GM13976 (cell line): Measurements from ENCODE around the gene MGST3.
"Not testable (repeated sequence)": the region's sequence is repeated elsewhere in the genome, so short reads cannot be mapped to it uniquely, and the experiment has no call there.

Experiments used
- DNase-seq: peaks from one replicate; pipeline ENCODE4 v3.0.0; 2012; ENCODE audit warnings: low spot score
- in situ Hi-C: fragments of 300-500 bp; cut with MboI; formaldehyde crosslinking; loops from one replicate; pipeline ENCODE4 v1.12.0; 2022; ENCODE audit warnings: low sequenced_read_pairs, mixed read lengths, inconsistent platforms; ENCODE audit not compliant: unreplicated experiment
- TF ChIP-seq, protein P1 (sequence below): IDR thresholded peaks from 2 replicates; pipeline ENCODE4 v1.5.1; 2012; ENCODE audit warnings: borderline replicate concordance, mild to moderate bottlenecking; ENCODE audit not compliant: insufficient read depth; ENCODE audit errors: extremely low read depth, missing control alignments, control extremely low read depth

MGST3 gene

DNA sequence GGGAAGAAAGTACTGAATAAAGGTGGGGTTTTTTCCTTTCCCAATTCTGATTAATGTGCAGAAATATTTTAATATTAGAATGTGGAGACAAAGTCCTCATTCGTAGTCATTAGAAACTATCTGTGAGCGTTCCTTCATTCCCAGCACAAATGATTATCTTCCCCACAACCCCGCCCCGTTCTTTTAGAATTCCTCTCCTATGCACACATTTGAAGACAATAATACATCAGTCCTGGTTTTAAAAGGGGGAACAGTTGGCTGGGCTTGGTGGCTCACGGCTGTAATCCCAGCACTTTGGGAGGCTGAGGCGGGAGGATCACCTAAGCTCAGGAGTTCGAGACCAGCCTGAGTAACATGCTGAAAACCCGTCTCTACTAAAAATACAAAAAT is 66.5 kb downstream of the MGST3 start:
- in situ Hi-C loops, result no loop called here
- TF ChIP-seq, protein P1, sequence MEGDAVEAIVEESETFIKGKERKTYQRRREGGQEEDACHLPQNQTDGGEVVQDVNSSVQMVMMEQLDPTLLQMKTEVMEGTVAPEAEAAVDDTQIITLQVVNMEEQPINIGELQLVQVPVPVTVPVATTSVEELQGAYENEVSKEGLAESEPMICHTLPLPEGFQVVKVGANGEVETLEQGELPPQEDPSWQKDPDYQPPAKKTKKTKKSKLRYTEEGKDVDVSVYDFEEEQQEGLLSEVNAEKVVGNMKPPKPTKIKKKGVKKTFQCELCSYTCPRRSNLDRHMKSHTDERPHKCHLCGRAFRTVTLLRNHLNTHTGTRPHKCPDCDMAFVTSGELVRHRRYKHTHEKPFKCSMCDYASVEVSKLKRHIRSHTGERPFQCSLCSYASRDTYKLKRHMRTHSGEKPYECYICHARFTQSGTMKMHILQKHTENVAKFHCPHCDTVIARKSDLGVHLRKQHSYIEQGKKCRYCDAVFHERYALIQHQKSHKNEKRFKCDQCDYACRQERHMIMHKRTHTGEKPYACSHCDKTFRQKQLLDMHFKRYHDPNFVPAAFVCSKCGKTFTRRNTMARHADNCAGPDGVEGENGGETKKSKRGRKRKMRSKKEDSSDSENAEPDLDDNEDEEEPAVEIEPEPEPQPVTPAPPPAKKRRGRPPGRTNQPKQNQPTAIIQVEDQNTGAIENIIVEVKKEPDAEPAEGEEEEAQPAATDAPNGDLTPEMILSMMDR, result no peak
- no peak for DNase-seq

DNA sequence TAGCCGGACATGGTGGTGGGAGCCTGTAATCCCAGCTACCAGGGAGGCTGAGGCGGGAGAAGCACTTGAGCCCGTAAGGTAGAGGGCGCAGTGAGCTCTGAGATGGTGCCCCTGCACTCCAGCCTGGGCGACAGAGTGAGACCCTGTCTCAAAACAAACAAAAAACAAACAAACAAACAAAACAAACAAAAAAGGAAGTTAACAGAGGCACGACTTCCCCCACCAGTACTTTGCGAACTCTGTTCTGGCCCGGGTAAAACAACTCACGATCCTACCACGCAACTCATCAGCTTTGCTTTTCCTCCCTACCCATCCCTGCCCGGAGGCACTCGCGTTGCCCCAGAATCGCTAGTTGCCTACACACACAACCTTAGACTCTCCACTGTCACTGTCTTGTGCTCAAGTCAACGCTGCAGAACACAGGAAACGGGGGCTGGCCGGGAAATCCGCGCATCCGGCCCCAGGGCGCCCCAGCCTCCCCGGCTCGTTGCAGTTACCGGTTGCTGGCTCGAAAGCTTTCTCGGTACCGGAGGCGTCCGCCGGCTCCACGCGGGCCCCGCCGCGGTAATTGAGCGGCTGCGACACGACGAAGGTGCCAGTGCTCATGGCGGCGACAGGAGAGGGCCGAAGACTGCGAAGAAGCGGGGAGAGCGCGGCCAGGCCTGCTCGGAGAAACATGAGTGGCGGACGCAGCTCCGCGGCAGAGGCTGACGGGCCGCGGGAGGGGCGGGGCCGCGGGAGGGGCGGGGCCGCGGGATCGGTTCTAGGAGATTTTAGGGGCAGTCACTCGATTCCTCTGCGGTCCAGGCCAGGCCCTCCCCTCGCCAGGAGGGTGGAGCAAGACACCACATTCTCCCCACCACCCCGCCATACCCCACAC is 67.1 kb downstream of the MGST3 start, which contains the start of gene ALDH9A1:
Gene ALDH9A1, minus strand, starts transcription at position 682 of the 880 bp plus-strand sequence. Its CDS starts 4 bp downstream, at position 678.
- TF ChIP-seq, protein P1, result peak; percentile 47
- in situ Hi-C loops, result no loop called here
- DNase-seq, result peak; percentile 92

DNA sequence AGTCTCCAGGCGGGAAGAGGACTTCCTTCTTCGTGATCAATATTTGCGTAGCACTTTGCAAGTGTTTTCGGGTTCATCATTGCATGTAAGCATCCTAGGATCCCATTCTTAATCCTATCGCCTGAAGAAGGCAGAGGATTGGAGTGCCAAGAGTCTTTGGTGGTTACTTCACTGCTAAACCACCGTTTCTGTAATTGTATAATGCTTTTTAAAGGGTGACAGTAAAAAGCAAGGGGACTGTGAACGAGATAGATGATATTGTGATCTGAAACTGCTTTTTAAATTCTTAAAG is 67.7 kb downstream of the MGST3 start:
- in situ Hi-C loops, result no loop called here
- TF ChIP-seq, protein P1, result no peak
- no peak for DNase-seq

DNA sequence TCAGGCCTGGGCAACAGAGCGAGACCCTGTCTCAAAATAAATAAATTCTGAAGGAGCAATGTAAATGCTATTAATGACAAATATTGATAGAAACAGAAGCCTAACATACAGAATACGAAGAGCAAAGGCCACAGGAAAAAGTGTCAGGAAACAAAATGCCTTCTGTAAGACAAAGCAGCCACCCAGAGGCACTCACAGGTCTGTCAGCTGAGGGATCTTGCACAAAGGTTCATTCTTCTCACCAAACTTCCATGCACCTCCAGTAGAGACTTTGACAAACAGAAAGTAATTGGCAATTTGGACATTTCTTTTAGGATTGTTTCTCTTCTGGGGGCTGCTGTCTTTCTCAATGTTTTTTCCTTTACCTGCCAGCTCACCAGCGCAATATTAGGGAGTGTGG is 68.5 kb downstream of the MGST3 start:
- no peak for DNase-seq
- TF ChIP-seq, protein P1, result no peak
- in situ Hi-C loops, result no loop called here

DNA sequence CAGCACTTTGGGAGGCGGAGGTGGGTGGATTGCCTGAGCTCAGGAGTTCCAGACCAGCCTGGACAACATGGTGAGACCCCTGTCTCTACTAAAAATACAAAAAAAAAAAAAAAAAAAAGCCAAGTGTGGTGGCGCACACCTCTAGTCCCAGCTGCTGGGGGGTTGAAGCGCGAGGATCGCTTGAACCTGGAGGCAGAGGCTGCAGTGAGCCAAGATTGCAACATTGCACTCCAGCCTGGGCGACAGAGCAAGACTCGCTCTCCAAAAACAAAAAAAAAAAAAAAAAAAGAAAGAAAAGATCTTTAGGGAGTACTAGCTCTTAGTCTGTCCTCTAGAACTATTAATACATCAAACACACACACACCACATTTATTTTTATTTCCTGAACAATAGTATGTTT is 70.9 kb downstream of the MGST3 start:
- in situ Hi-C loops, result loop anchor here (25.0 kb wide), 1 partner anchor 735 kb away; no protein-coding TSS in a partner anchor

DNA sequence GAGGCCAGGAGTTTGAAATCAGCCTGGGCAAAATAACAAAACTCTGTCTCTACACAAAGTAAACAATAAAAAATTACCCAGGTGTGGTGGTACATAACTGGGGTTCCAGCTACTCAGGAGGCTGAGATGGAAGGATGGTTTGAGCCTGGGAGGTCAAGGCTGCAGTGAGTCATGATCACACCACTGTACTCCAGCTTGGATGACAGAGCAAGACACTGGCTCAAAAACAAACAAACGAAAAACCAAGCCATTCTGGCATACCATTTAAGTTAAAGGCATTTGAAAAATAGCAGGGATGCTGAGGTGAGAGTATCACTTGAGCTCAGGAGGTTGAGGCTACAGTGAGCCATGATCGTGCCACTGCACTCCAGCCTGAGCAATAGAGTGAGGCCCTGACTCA is 72.6 kb downstream of the MGST3 start:
- in situ Hi-C loops, result loop anchor here (25.0 kb wide), 1 partner anchor 734 kb away; no protein-coding TSS in a partner anchor
- DNase-seq, result no peak
- TF ChIP-seq, protein P1, result no peak

More for the DNA sequence above, 70.9 kb downstream of the MGST3 start:
- DNase-seq, result not testable (repeated sequence)
